HEK293 (cell line): Measurements from ENCODE around the gene NKAP.
A peak's percentile ranks its signal among the peaks of the same experiment; 100 is the strongest.

ENCODE experiments used
- BCL6B ChIP-seq: fragments of 450-650 bp; formaldehyde crosslinking; IDR thresholded peaks from 2 replicates; pipeline ENCODE4 v1.5.1; 2017; ENCODE audit warnings: missing biosample characterization, missing genetic modification characterization
- KLF16 ChIP-seq: fragments of 450-650 bp; formaldehyde crosslinking; IDR thresholded peaks from 2 replicates; pipeline ENCODE4 v1.5.1; 2017; ENCODE audit warnings: missing biosample characterization, missing genetic modification characterization
- KLF7 ChIP-seq: fragments of 450-650 bp; formaldehyde crosslinking; IDR thresholded peaks from 2 replicates; pipeline ENCODE4 v1.5.1; 2016; ENCODE audit warnings: missing biosample characterization, missing genetic modification characterization, borderline replicate concordance
- RBAK ChIP-seq: fragments of 450-650 bp; formaldehyde crosslinking; IDR thresholded peaks from 2 replicates; pipeline ENCODE4 v1.5.1; 2016; ENCODE audit warnings: missing biosample characterization, missing genetic modification characterization
- YY1 ChIP-seq: fragments of 450-650 bp; formaldehyde crosslinking; IDR thresholded peaks from 2 replicates; pipeline ENCODE4 v1.5.1; 2018; ENCODE audit warnings: missing biosample characterization, missing genetic modification characterization
- ZBTB20 ChIP-seq: fragments of 450-650 bp; formaldehyde crosslinking; IDR thresholded peaks from 2 replicates; pipeline ENCODE4 v1.5.1; 2016; ENCODE audit warnings: missing biosample characterization, missing genetic modification characterization
- ZNF23 ChIP-seq: fragments of 450-650 bp; formaldehyde crosslinking; IDR thresholded peaks from 2 replicates; pipeline ENCODE4 v1.5.1; 2016; ENCODE audit warnings: missing biosample characterization, missing genetic modification characterization, borderline replicate concordance
- ZNF354C ChIP-seq: fragments of 450-650 bp; formaldehyde crosslinking; IDR thresholded peaks from 2 replicates; pipeline ENCODE4 v1.5.1; 2016; ENCODE audit warnings: missing biosample characterization, missing genetic modification characterization, low read depth, borderline replicate concordance
- TF ChIP-seq, protein P1 (sequence below): fragments of 450-650 bp; formaldehyde crosslinking; IDR thresholded peaks from 2 replicates; pipeline ENCODE4 v1.5.1; 2016; ENCODE audit warnings: missing biosample characterization, missing genetic modification characterization

- TF ChIP-seq ZNF23 (no peak), YY1 (tag by site-specific recombination) (no peak), KLF16 (tag by site-specific recombination) (no peak; the same call in 1 of the 2 replicates), KLF7 (tag by site-specific recombination) (no peak), BCL6B (tag by site-specific recombination) (no peak), ZBTB20 (tag by site-specific recombination) (no peak), RBAK (tag by site-specific recombination) (no peak), ZNF354C (no peak)
- TF ChIP-seq, protein P1, sequence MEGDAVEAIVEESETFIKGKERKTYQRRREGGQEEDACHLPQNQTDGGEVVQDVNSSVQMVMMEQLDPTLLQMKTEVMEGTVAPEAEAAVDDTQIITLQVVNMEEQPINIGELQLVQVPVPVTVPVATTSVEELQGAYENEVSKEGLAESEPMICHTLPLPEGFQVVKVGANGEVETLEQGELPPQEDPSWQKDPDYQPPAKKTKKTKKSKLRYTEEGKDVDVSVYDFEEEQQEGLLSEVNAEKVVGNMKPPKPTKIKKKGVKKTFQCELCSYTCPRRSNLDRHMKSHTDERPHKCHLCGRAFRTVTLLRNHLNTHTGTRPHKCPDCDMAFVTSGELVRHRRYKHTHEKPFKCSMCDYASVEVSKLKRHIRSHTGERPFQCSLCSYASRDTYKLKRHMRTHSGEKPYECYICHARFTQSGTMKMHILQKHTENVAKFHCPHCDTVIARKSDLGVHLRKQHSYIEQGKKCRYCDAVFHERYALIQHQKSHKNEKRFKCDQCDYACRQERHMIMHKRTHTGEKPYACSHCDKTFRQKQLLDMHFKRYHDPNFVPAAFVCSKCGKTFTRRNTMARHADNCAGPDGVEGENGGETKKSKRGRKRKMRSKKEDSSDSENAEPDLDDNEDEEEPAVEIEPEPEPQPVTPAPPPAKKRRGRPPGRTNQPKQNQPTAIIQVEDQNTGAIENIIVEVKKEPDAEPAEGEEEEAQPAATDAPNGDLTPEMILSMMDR (tag by site-specific recombination), result peak; percentile 70
Measured at GRCh38 chrX:119981286-119982070, 37.9 kb upstream of the NKAP start.
